Fibroblast of skin of right quadriceps (primary cell): ENCODE results near the gene MLIP.
A peak's percentile ranks its signal among the peaks of the same experiment; 100 is the strongest.
"Not testable (repeated sequence)": the region's sequence is repeated elsewhere in the genome, so short reads cannot be mapped to it uniquely, and the experiment has no call there.

Experiments
- DNase-seq: peaks from one replicate; pipeline ENCODE4 v3.0.0-alpha.2; 2013

MLIP gene

GRCh38 chr6:54236984-54237383, 125.7 kb downstream of the MLIP start:
- DNase-seq = no peak

- peak; percentile 84 for DNase-seq
These were observed 127.2 kb downstream of the MLIP start for GRCh38 chr6:54238396-54238795.

GRCh38 chr6:54243699-54244098, 132.5 kb downstream of the MLIP start:
- no peak for DNase-seq

GRCh38 chr6:54244430-54244829, 133.2 kb downstream of the MLIP start:
- peak; percentile 41 for DNase-seq

- no peak for DNase-seq
These were observed 134.0 kb downstream of the MLIP start for GRCh38 chr6:54245265-54245664.

GRCh38 chr6:54248319-54248718, 137.1 kb downstream of the MLIP start:
- no peak for DNase-seq

GRCh38 chr6:54248994-54249393, 137.8 kb downstream of the MLIP start:
- DNase-seq = no peak

- DNase-seq = not testable (repeated sequence)
These were observed 138.6 kb downstream of the MLIP start for GRCh38 chr6:54249812-54250211.

GRCh38 chr6:54252496-54252895, 141.3 kb downstream of the MLIP start:
- DNase-seq = no peak

GRCh38 chr6:54252916-54253315, 141.7 kb downstream of the MLIP start:
- DNase-seq = no peak

- no peak for DNase-seq
These were observed 143.6 kb downstream of the MLIP start for GRCh38 chr6:54254886-54255285.

- DNase-seq = no peak
These were observed 144.6 kb downstream of the MLIP start for GRCh38 chr6:54255886-54256285.

- DNase-seq = no peak
These were observed 148.8 kb downstream of the MLIP start for GRCh38 chr6:54260025-54260424.

GRCh38 chr6:54262499-54262898, 151.3 kb downstream of the MLIP start:
- DNase-seq = no peak

GRCh38 chr6:54262971-54263370, 151.7 kb downstream of the MLIP start:
- DNase-seq = no peak

GRCh38 chr6:54264581-54265272, 153.5 kb downstream of the MLIP start:
- DNase-seq = peak; percentile 21

- no peak for DNase-seq
These were observed 155.2 kb downstream of the MLIP start for GRCh38 chr6:54266400-54266923.

- peak; percentile 38 for DNase-seq
These were observed 156.6 kb downstream of the MLIP start for GRCh38 chr6:54267798-54268197.

GRCh38 chr6:54273214-54273820, 162.1 kb downstream of the MLIP start:
- DNase-seq = no peak

GRCh38 chr6:54274383-54274782, 163.1 kb downstream of the MLIP start:
- no peak for DNase-seq

- peak; percentile 100 for DNase-seq
These were observed 170.9 kb downstream of the MLIP start for GRCh38 chr6:54282186-54282585.

- DNase-seq = peak; percentile 7
These were observed 173.1 kb downstream of the MLIP start for GRCh38 chr6:54284161-54284860.

- peak; percentile 78 for DNase-seq
These were observed 174.4 kb downstream of the MLIP start for GRCh38 chr6:54285595-54285994.

GRCh38 chr6:54286141-54286540, 174.9 kb downstream of the MLIP start:
- peak; percentile 80 for DNase-seq
